SK-N-SH (cell line): ENCODE data around the gene MAP7D3. TPM values are rescaled to one million over a fixed set of nuclear protein-coding genes. Genes with fewer than 3 reads are reported as not detected.

ENCODE experiments used
- CTCF ChIA-PET: fragments of 300-600, 350-600 bp; formaldehyde crosslinking; extraction: SDS; loops from one replicate; lab custom pipeline; 2021; lab: Yijun Ruan, JAX
- POLR2A ChIA-PET: fragments of 350-600 bp; sonication (Branson Sonifier 250); formaldehyde crosslinking; extraction: SDS; loops from one replicate; lab custom pipeline; 2020; ENCODE audit warnings: antibody characterized with exemption, inconsistent platforms; lab: Yijun Ruan, JAX
- DNase-seq: peaks from one replicate; pipeline ENCODE4 v3.0.0; 2012
- H2AFZ ChIP-seq: fragments of 200-600 bp; sonication (generic); 2 replicates; pipeline ENCODE4 v1.8.1; 2016; ENCODE audit warnings: antibody characterized with exemption, mild to moderate bottlenecking, low read depth
- H3F3A ChIP-seq: fragments of 200-600 bp; sonication (generic); replicated peaks from 2 replicates; pipeline ENCODE3; 2016; ENCODE audit warnings: antibody characterized with exemption, mild to moderate bottlenecking; ENCODE audit not compliant: insufficient read depth
- H3K27ac ChIP-seq, 2 experiments: fragments of 200-500 bp in 1 of 2; fragments of 200-600 bp in 1 of 2; sonication (Bioruptor generic) in 1 of 2; sonication (generic), shearing (Covaris generic) in 1 of 2; 2 replicates each; pipeline versions ENCODE4 v1.5.1 to v1.6.1; 2014 to 2016; ENCODE audit warnings: low read depth in 2 of 2, inconsistent platforms in 1 of 2, low read length in 1 of 2, mild to moderate bottlenecking in 1 of 2, mixed read lengths in 1 of 2
- H3K27me3 ChIP-seq: fragments of 200-600 bp; sonication (generic), shearing (Covaris generic); 2 replicates; pipeline ENCODE4 v1.6.1; 2016; ENCODE audit warnings: mixed run types; ENCODE audit not compliant: insufficient read depth
- H3K36me3 ChIP-seq, 2 experiments: fragments of 200-500 bp in 1 of 2; fragments of 200-600 bp in 1 of 2; sonication (Bioruptor generic) in 1 of 2; sonication (generic) in 1 of 2; replicated peaks in 1 of 2; 2 replicates each; pipeline versions ENCODE3 to v1.5.1; 2014 to 2016; ENCODE audit warnings: low read length in 1 of 2, mild to moderate bottlenecking in 1 of 2; ENCODE audit not compliant: insufficient read depth in 2 of 2, control insufficient read depth in 1 of 2
- H3K4me1 ChIP-seq, 2 experiments: fragments of 200-500 bp in 1 of 2; fragments of 200-600 bp in 1 of 2; sonication (Bioruptor generic) in 1 of 2; sonication (generic), shearing (Covaris generic) in 1 of 2; 2 replicates each; pipeline versions ENCODE4 v1.5.1 to v1.6.1; 2014 to 2016; ENCODE audit warnings: low read depth in 1 of 2, low read length in 1 of 2, mixed run types in 1 of 2; ENCODE audit not compliant: insufficient read depth in 2 of 2, control insufficient read depth in 1 of 2
- H3K4me2 ChIP-seq: fragments of 200-600 bp; sonication (generic), shearing (Covaris generic); 2 replicates; pipeline ENCODE4 v1.6.1; 2017; ENCODE audit warnings: mixed run types
- H3K4me3 ChIP-seq, 2 experiments: fragments of 200-500 bp in 1 of 2; fragments of 200-600 bp in 1 of 2; sonication (Bioruptor generic) in 1 of 2; sonication (generic), shearing (Covaris generic) in 1 of 2; 2 replicates each; pipeline versions ENCODE4 v1.5.1 to v1.8.1; 2014 to 2016; ENCODE audit warnings: low read depth in 2 of 2, inconsistent platforms in 1 of 2, low read length in 1 of 2, mild to moderate bottlenecking in 1 of 2, mixed read lengths in 1 of 2, moderate library complexity in 1 of 2
- H3K79me2 ChIP-seq: fragments of 200-600 bp; sonication (generic); 2 replicates; pipeline ENCODE4 v1.8.1; 2017; ENCODE audit warnings: mild to moderate bottlenecking; ENCODE audit not compliant: insufficient read depth
- H3K9ac ChIP-seq: fragments of 200-600 bp; sonication (generic); 2 replicates; pipeline ENCODE4 v1.6.1; 2017; ENCODE audit warnings: mixed run types
- H3K9me2 ChIP-seq: fragments of 200-600 bp; sonication (generic); 2 replicates; pipeline ENCODE4 v1.6.1; 2017; ENCODE audit warnings: mixed run types
- H3K9me3 ChIP-seq: fragments of 200-600 bp; sonication (generic); 2 replicates; pipeline ENCODE4 v1.6.1; 2017; ENCODE audit warnings: mixed run types, mild to moderate bottlenecking, moderate library complexity
- H4K20me1 ChIP-seq: fragments of 200-600 bp; sonication (generic); 2 replicates; pipeline ENCODE4 v1.6.1; 2017; ENCODE audit warnings: mild to moderate bottlenecking, mixed run types; ENCODE audit not compliant: insufficient read depth
- CHD2 ChIP-seq: fragments of 150-350 bp; IDR thresholded peaks from 2 replicates; pipeline ENCODE4 v1.6.1; 2018; ENCODE audit warnings: low read length; ENCODE audit not compliant: partially characterized antibody
- FOXJ3 ChIP-seq: sonication (generic); formaldehyde crosslinking; IDR thresholded peaks from 2 replicates; pipeline ENCODE4 v1.5.1; 2020; ENCODE audit warnings: mild to moderate bottlenecking, missing genetic modification reagents
- FOXM1 ChIP-seq: IDR thresholded peaks from 2 replicates; pipeline ENCODE4 v1.4.0; 2012; ENCODE audit warnings: low read depth, mild to moderate bottlenecking
- GABPA ChIP-seq: IDR thresholded peaks from 2 replicates; pipeline ENCODE4 v1.4.0; 2012; ENCODE audit warnings: low read depth, mild to moderate bottlenecking
- GATA2 ChIP-seq: sonication (generic); formaldehyde crosslinking; IDR thresholded peaks from 2 replicates; pipeline ENCODE4 v1.5.0; 2020; ENCODE audit warnings: mild to moderate bottlenecking, missing genetic modification reagents
- MEF2A ChIP-seq: IDR thresholded peaks from 2 replicates; pipeline ENCODE4 v1.4.0; 2012; ENCODE audit warnings: low read depth, borderline replicate concordance
- NRF1 ChIP-seq: IDR thresholded peaks from 2 replicates; pipeline ENCODE4 v1.6.1; 2012; ENCODE audit warnings: low read depth, mild to moderate bottlenecking, low read length
- POLR2AphosphoS5 ChIP-seq: IDR thresholded peaks from 2 replicates; pipeline ENCODE4 v1.6.1; 2012; ENCODE audit warnings: low read depth, low read length
- RAD21 ChIP-seq: IDR thresholded peaks from 2 replicates; pipeline ENCODE4 v1.6.1; 2012; ENCODE audit warnings: mild to moderate bottlenecking, low read length
- RXRA ChIP-seq: IDR thresholded peaks from 2 replicates; pipeline ENCODE4 v1.4.0; 2012; ENCODE audit warnings: low read depth, mild to moderate bottlenecking, borderline replicate concordance
- SMC3 ChIP-seq: IDR thresholded peaks from 2 replicates; pipeline ENCODE4 v1.6.1; 2012; ENCODE audit warnings: low read depth, low read length, improper control_type of control experiment
- TCF12 ChIP-seq: IDR thresholded peaks from 2 replicates; pipeline ENCODE4 v1.4.0; 2012
- YY1 ChIP-seq: IDR thresholded peaks from 2 replicates; pipeline ENCODE4 v1.4.0; 2012; ENCODE audit warnings: low read depth, mild to moderate bottlenecking
- whole genome bisulfite sequencing: methylation state at CpG from one replicate; pipeline ENCODE4 v1.1.6; 2017; ENCODE audit warnings: low lambda C conversion rate; 5-methylcytosine and 5-hydroxymethylcytosine counted together
- polyA plus RNA-seq, 3 experiments: library from polyadenylated mRNA; depleted of rRNA; stranded (reverse); fragments of >200 nt; gene quantifications; 2 replicates each; pipeline ENCODE4 v1.2.3, GENCODE V29; 2012
- TF ChIP-seq, protein P1 (sequence below): IDR thresholded peaks from 2 replicates; pipeline ENCODE4 v1.4.0; 2012; ENCODE audit warnings: low read depth
- TF ChIP-seq, protein P2 (sequence below): IDR thresholded peaks from 2 replicates; pipeline ENCODE4 v1.4.0; 2012; ENCODE audit warnings: low read depth, borderline replicate concordance
- TF ChIP-seq, protein P3 (sequence below): fragments of 200-600 bp; sonication (generic); IDR thresholded peaks from 2 replicates; pipeline ENCODE4 v1.6.1; 2017; ENCODE audit warnings: antibody characterized with exemption, mild to moderate bottlenecking, moderate library complexity
- TF ChIP-seq, protein P4 (sequence below): IDR thresholded peaks from 2 replicates; pipeline ENCODE4; 2012

The MAP7D3 gene
- polyA plus RNA-seq, 1 of the 3 experiments (the other 2 are of a cell fraction): 5.8 TPM

GRCh38 chrX:136269921-136270320 lies 18.7 kb upstream of the MAP7D3 start:
- no peak overlapping the region for H3K27ac ChIP-seq

More at GRCh38 chrX:136269921-136270320, 18.7 kb upstream of the MAP7D3 start:
- POLR2A ChIA-PET: no interaction called here
- no peaks in the 10 kb centered on the region for H3K36me3 ChIP-seq
- peaks cover 7% of the 10 kb centered on the region; the same call in 1 of the 2 replicates for H3K27me3 ChIP-seq
- no peak overlapping the region for H3K9ac ChIP-seq
- TF ChIP-seq MEF2A (no peak), RXRA (no peak), RAD21 (no peak), POLR2AphosphoS5 (no peak), YY1 (no peak), NRF1 (no peak), FOXM1 (no peak), CHD2 (no peak), SMC3 (no peak), TCF12 (no peak), GATA2 (CRISPR knock-in tag) (no peak), FOXJ3 (CRISPR knock-in tag) (no peak), GABPA (no peak)
- TF ChIP-seq, protein P1, sequence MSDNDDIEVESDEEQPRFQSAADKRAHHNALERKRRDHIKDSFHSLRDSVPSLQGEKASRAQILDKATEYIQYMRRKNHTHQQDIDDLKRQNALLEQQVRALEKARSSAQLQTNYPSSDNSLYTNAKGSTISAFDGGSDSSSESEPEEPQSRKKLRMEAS: no peak
- TF ChIP-seq, protein P2, sequence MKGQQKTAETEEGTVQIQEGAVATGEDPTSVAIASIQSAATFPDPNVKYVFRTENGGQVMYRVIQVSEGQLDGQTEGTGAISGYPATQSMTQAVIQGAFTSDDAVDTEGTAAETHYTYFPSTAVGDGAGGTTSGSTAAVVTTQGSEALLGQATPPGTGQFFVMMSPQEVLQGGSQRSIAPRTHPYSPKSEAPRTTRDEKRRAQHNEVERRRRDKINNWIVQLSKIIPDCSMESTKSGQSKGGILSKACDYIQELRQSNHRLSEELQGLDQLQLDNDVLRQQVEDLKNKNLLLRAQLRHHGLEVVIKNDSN: no peak
- TF ChIP-seq, protein P3, sequence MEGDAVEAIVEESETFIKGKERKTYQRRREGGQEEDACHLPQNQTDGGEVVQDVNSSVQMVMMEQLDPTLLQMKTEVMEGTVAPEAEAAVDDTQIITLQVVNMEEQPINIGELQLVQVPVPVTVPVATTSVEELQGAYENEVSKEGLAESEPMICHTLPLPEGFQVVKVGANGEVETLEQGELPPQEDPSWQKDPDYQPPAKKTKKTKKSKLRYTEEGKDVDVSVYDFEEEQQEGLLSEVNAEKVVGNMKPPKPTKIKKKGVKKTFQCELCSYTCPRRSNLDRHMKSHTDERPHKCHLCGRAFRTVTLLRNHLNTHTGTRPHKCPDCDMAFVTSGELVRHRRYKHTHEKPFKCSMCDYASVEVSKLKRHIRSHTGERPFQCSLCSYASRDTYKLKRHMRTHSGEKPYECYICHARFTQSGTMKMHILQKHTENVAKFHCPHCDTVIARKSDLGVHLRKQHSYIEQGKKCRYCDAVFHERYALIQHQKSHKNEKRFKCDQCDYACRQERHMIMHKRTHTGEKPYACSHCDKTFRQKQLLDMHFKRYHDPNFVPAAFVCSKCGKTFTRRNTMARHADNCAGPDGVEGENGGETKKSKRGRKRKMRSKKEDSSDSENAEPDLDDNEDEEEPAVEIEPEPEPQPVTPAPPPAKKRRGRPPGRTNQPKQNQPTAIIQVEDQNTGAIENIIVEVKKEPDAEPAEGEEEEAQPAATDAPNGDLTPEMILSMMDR: no peak
- TF ChIP-seq, protein P4, sequence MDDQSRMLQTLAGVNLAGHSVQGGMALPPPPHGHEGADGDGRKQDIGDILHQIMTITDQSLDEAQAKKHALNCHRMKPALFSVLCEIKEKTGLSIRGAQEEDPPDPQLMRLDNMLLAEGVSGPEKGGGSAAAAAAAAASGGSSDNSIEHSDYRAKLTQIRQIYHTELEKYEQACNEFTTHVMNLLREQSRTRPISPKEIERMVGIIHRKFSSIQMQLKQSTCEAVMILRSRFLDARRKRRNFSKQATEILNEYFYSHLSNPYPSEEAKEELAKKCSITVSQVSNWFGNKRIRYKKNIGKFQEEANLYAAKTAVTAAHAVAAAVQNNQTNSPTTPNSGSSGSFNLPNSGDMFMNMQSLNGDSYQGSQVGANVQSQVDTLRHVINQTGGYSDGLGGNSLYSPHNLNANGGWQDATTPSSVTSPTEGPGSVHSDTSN: no peak
- H3K4me3 ChIP-seq: no peak overlapping the region
- no peaks in the 10 kb centered on the region for H4K20me1 ChIP-seq
- H2AFZ ChIP-seq: no peak overlapping the region
- no peak overlapping the region for H3K4me2 ChIP-seq
- H3K9me3 ChIP-seq: no peaks in the 10 kb centered on the region
- CTCF ChIA-PET: interaction anchor here (1.0 to 3.0 kb wide), 3 partner anchors 221 to 241 kb away, joined by 3 to 37 read pairs (median 5); no protein-coding TSS in a partner anchor
- whole genome bisulfite sequencing: 13% methylated on average over 1 of the region's 1 CpG
- DNase-seq: no peak
- H3K79me2 ChIP-seq: no peaks in the 10 kb centered on the region
- no peaks in the 10 kb centered on the region for H3K4me1 ChIP-seq
- no peaks in the 10 kb centered on the region for H3K9me2 ChIP-seq
- H3F3A ChIP-seq: peaks cover 4% of the 10 kb centered on the region
